HG02943 (cell line): ENCODE data around the gene GCFC2.
"Not testable (repeated sequence)": the region's sequence is repeated elsewhere in the genome, so short reads cannot be mapped to it uniquely, and the experiment has no call there.

Experiments
- ATAC-seq: cut with Tn5 transposase; IDR thresholded peaks from one replicate; pipeline ENCODE4 v1.9.1; 2021; ENCODE audit warnings: mild to moderate bottlenecking, low read depth, moderate library complexity; ENCODE audit not compliant: unreplicated experiment

The GCFC2 gene

GRCh38 chr2:75683430-75683829, 27.3 kb downstream of the GCFC2 start:
- not testable (repeated sequence) for ATAC-seq

DNA sequence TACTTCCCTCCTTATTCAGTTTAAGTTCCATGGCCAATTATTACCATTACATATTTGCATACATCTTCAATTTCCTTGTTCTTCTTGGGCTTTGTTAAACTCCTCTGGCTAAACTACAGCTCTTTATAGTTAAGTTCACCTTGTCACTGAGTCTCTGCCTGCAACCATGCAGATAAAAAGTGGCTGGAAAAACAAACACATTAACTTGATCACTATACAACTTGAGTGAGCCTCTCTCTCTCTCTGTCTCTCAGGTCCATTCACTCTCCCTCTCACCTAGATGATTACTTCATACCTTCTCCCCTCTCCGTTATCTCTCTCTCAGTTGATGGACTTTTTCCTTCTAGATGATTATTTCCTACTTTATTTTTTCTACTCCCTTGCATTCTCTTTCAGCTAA, 30.3 kb downstream of the GCFC2 start:
- ATAC-seq = no peak

DNA sequence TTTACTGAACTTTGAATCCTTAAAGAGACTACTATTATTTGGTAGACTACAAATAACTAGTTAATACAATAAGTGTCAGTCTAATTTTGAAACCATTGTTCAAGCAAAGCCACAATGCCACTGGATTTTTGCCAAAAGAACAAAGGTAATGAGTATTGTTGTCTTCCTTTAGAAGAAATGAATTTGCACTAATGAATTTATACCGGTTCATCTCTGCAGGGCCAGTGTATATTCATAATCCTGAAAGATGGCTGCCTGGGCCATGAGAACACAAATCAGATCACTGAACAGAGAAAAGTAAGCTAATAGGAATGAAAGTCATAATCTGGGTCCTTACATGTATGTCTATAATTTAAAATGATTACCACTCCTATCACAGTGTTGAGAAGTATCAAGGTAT, 31.2 kb downstream of the GCFC2 start:
- no peak for ATAC-seq

GRCh38 chr2:75676464-75676863, 34.3 kb downstream of the GCFC2 start:
- no peak for ATAC-seq

DNA sequence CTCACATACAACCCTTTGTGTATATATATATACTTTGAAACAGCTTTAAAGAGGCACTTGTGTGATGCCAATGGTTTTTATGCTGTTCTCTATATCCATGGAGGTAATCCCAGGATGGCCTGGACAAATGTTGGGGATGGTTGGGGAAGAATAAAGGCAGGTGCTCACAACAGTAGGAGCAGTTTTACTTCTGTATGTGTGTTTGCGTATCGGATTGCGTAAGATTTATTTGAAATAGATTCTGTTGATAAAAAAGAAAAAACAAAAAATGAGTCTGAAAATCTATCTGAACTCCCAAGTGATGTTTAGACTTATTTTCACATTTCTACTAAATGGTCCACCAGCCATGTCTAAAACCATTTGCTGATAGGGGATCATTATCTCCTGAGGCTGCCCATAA, 34.8 kb downstream of the GCFC2 start:
- no peak for ATAC-seq

DNA sequence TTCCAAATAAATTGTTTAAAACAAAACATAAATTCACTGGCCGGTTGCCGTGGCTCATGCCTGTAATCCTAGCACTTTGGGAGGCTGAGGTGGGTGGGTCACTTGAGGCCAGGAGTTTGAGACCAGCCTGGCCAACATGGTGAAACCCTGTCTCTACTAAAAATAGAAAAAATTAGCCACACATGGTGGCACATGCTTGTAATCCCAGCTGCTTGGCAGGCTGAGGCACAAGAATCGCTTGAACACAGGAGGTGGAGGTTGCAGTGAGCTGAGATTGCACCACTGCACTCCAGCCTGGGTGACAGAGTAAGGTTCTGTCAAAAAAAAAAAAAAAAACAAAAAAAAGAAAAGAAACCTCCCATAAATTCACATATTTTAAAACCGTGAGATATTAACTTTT, 35.3 kb downstream of the GCFC2 start:
- ATAC-seq = not testable (repeated sequence)

- no peak for ATAC-seq
These were observed 42.8 kb downstream of the GCFC2 start for GRCh38 chr2:75667884-75668283.

GRCh38 chr2:75666911-75667310, 43.8 kb downstream of the GCFC2 start:
- ATAC-seq = no peak

- no peak for ATAC-seq
These were observed 52.9 kb downstream of the GCFC2 start for GRCh38 chr2:75657798-75658197.

GRCh38 chr2:75656563-75656962, 54.2 kb downstream of the GCFC2 start:
- no peak for ATAC-seq

DNA sequence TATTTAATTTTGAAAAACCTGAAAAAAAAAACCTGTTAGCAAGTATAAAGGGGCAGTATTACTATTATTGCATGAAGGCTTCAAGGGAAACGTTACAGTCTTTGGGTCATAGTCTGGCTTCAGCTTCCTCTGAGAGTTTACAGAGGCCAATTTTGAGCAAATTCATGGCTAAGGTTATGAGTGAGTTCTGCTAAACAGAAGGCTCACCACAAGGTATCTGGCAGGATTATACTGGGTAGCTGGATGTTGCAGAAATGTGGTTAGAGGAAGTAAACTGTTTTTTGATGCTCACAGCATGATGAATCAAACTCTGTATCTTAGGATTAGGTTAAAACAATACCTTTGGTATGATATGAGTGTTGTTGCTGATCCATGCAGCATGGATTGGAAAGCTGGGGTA, 54.9 kb downstream of the GCFC2 start:
- no peak for ATAC-seq

DNA sequence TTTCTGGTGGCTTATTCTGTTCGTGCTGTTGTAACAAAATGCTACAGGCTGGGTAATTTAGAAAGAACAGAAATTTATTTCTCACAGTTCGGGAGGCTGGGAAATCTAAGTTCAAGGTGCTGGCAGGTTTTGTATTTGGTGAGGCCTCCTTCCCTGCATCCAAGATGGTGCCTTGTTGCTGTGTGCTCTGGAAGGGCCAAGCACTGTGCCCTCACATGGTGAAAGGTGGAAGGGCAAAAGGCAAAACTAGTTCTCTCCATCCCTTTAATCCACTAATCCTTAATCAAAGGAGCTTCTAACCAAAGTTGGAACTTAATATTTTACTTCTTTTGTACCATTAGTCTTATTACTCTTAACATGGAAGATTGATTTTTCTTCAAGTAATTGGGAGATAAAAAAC, 56.7 kb downstream of the GCFC2 start:
- no peak for ATAC-seq

GRCh38 chr2:75647771-75648170, 62.9 kb downstream of the GCFC2 start:
- no peak for ATAC-seq

GRCh38 chr2:75646583-75647425, 63.9 kb downstream of the GCFC2 start, which contains the start of gene MRPL19:
TSS of gene MRPL19 (plus strand) at chr2:75646783. CDS start at chr2:75646808, 25 bp downstream.
- peak; percentile 99 for ATAC-seq

GRCh38 chr2:75646090-75646582, 64.6 kb downstream of the GCFC2 start:
- ATAC-seq = no peak

DNA sequence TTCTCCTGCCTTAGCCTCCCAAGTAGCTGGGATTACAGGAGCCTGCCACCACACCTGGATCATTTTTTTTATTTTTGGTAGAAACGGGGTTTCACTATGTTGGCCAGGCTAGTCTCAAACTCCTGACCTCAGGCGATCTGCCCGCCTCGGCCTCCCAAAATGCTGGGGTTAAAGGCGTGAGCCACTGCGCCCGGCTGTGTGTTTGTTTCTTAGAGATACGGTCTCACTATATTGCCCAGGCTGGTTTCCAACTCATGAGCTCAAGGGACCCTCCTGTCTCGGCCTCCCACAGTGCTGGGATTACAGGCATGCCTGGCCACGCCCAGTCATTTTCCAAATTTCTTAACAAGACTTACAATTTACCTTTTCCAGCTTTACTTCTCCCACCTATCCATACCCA, 65.1 kb downstream of the GCFC2 start:
- no peak for ATAC-seq

GRCh38 chr2:75643980-75644379, 66.7 kb downstream of the GCFC2 start:
- ATAC-seq = no peak

- ATAC-seq = no peak
These were observed 69.1 kb downstream of the GCFC2 start for GRCh38 chr2:75641587-75641986.

- peak; percentile 94 for ATAC-seq
These were observed 70.0 kb downstream of the GCFC2 start for GRCh38 chr2:75640621-75641121.

- ATAC-seq = no peak
These were observed 73.1 kb downstream of the GCFC2 start for GRCh38 chr2:75637568-75637967.

DNA sequence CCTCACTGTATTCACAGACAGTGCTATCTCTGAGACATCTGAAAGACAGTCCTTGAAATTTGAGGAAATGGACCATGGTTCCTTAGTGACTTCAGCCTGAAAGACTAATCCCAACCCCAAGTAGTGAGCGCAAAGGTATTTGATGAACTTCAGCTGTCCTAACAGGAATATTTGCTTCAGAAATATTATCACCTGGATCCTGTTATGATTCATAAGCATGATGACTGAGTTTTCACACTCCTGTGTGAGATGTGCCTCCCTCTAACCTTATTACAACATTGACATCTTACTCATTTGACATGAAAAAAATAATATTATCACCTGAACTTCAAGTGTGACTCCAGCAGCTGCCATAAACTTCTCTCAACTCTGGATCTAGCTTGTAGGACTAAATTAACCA, 75.8 kb downstream of the GCFC2 start:
- no peak for ATAC-seq

DNA sequence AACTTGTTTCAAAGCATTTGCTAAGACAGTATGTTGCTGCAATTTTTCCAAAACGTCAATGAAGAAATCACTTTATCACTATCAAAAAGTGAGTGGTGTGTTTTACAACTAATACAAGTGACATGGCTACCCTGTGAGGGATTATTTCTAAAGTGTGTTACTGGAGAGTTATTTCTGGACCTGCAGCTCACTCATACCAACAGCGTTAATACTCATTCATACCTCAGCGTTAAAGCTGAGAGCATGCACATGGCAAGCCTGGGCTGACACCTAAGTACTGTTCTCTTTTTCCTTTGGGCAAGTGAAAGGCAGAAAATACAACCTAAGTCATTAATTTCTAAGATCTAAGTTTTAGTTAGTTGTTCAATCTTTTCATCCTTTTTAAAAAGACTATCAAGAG, 77.1 kb downstream of the GCFC2 start:
- no peak for ATAC-seq
